Measurements from ENCODE around the gene SEPTIN8.

SEPTIN8 gene

DNA sequence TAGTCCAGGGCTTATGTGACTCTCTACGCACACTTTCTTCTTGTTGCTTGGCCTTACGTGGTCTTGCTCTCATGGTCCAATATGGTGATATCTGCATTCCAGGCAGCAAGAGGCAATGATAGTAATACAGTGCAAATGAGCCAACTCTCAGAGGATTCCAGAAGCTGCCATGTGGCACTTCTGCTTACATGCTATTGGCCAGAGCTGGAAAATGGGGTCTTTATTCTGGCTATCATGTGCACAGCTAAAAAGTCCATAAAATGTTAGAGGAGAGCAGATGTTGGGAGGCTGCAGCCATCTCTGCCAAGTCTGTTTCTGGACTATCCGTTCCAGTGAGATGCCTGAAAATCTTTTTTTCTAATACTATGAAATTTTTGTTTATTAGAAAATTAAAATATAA is 2.9 kb upstream of the SEPTIN8 start:
- Histone ChIP-seq H2BK120ac (ENCODE audit: low read depth, low read length) (no peak overlapping the region), H3K4me3 (ENCODE audit: low read length in 2 of 2) (no peak overlapping the region), H4K91ac (ENCODE audit: low read depth, low read length, poor library complexity) (no peak overlapping the region), H3K4me1 (ENCODE audit: control insufficient read depth in 2 of 2, insufficient read depth in 1 of 2, low read depth in 1 of 2, low read length in 2 of 2) (peaks cover 3 to 12% of the 10 kb centered on the region in 2 donors), H3K4me2 (ENCODE audit: insufficient read depth, low read length, poor library complexity, severe bottlenecking) (no peak overlapping the region), H3K18ac (ENCODE audit: low read length) (no peak overlapping the region), H3K27me3 (ENCODE audit: control insufficient read depth in 3 of 3, insufficient read depth in 3 of 3, low read depth in 1 of 3, low read length in 3 of 3) (peaks cover 0 to 62% (median 21%) of the 10 kb centered on the region in 3 experiments), H3K23ac (ENCODE audit: low read depth, low read length, poor library complexity) (no peak overlapping the region), H2BK5ac (ENCODE audit: low read length) (no peak overlapping the region), H4K8ac (ENCODE audit: low read depth, low read length) (no peak overlapping the region), H2BK15ac (ENCODE audit: low read length) (no peak overlapping the region), H3K4ac (ENCODE audit: low read length) (no peak overlapping the region), H2AK5ac (ENCODE audit: low read depth, low read length) (no peak overlapping the region), H3K36me3 (replicated peaks in 1 of 2; ENCODE audit: control insufficient read depth in 2 of 2, insufficient read depth in 2 of 2, low read length in 2 of 2) (no peaks in the 10 kb centered on the region), H3K9me3 (replicated peaks in 1 of 2; ENCODE audit: control insufficient read depth in 2 of 2, insufficient read depth in 1 of 2, low read depth in 1 of 2, low read length in 2 of 2) (no peaks in the 10 kb centered on the region), H2AFZ (ENCODE audit: low read length) (no peak overlapping the region), H3K27ac (replicated peaks; ENCODE audit: low read length) (no peak overlapping the region), H3K14ac (ENCODE audit: low read length) (no peak overlapping the region), H3K9ac (ENCODE audit: low read depth, low read length, poor library complexity) (no peak overlapping the region), H2BK12ac (ENCODE audit: low read length) (no peak overlapping the region), H3K79me1 (ENCODE audit: low read depth, low read length) (peaks cover 2% of the 10 kb centered on the region)
- no peak for DNase-seq (ENCODE audit: low spot score)
- no CpG with 5 or more reads among the region's 3 CpGs for WGBS, 2 donors (ENCODE audit: extremely low coverage in 2 of 2, insufficient read length in 2 of 2, insufficient replicate concordance in 1 of 2)

DNA sequence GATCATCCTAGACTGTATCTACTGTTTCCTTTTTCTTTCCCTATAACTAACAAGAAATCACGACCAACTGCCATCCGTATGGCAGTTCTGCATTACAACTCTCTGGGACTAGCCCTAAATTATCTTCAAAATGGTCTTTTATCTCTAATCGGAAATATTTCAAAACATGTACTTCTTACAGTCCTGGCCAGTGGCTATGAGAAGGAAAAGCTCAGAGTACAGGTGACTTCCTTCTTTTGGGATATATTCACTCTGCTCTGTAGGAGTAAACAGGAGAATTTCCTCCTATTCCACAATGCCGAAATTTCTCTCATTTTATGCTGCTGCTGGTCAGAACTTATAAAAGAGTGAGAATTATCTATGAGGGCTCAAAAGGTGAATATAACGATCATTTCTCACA is 1.8 kb upstream of the SEPTIN8 start:
- H3K4me2 ChIP-seq (ENCODE audit: insufficient read depth, low read length, poor library complexity, severe bottlenecking): no peak overlapping the region
- no peak overlapping the region for H3K18ac ChIP-seq (ENCODE audit: low read length)
- no peak overlapping the region for H4K91ac ChIP-seq (ENCODE audit: low read depth, low read length, poor library complexity)
- H3K9ac ChIP-seq (ENCODE audit: low read depth, low read length, poor library complexity): no peak overlapping the region
- H3K23ac ChIP-seq (ENCODE audit: low read depth, low read length, poor library complexity): no peak overlapping the region
- H3K27ac ChIP-seq (replicated peaks; ENCODE audit: low read length): no peak overlapping the region
- peaks cover 7% of the 10 kb centered on the region for H3K79me1 ChIP-seq (ENCODE audit: low read depth, low read length)
- H2AK5ac ChIP-seq (ENCODE audit: low read depth, low read length): no peak overlapping the region
- H2BK5ac ChIP-seq (ENCODE audit: low read length): no peak overlapping the region
- WGBS, 2 donors (ENCODE audit: extremely low coverage in 2 of 2, insufficient read length in 2 of 2, insufficient replicate concordance in 1 of 2): no CpG with 5 or more reads among the region's 5 CpGs
- H3K27me3 ChIP-seq (ENCODE audit: control insufficient read depth in 3 of 3, insufficient read depth in 3 of 3, low read depth in 1 of 3, low read length in 3 of 3): peaks cover 0 to 56% (median 21%) of the 10 kb centered on the region in 3 experiments
- H4K8ac ChIP-seq (ENCODE audit: low read depth, low read length): no peak overlapping the region
- H3K4me1 ChIP-seq (ENCODE audit: control insufficient read depth in 2 of 2, insufficient read depth in 1 of 2, low read depth in 1 of 2, low read length in 2 of 2): peaks cover 3 to 16% of the 10 kb centered on the region in 2 donors
- H3K36me3 ChIP-seq (replicated peaks in 1 of 2; ENCODE audit: control insufficient read depth in 2 of 2, insufficient read depth in 2 of 2, low read length in 2 of 2): no peaks in the 10 kb centered on the region
- H3K9me3 ChIP-seq (replicated peaks in 1 of 2; ENCODE audit: control insufficient read depth in 2 of 2, insufficient read depth in 1 of 2, low read depth in 1 of 2, low read length in 2 of 2): no peaks in the 10 kb centered on the region
- no peak for DNase-seq (ENCODE audit: low spot score)
- H2BK120ac ChIP-seq (ENCODE audit: low read depth, low read length): no peak overlapping the region
- H2BK15ac ChIP-seq (ENCODE audit: low read length): no peak overlapping the region
- H3K4me3 ChIP-seq (ENCODE audit: low read length in 2 of 2): no peak overlapping the region
- no peak overlapping the region for H2AFZ ChIP-seq (ENCODE audit: low read length)
- no peak overlapping the region for H2BK12ac ChIP-seq (ENCODE audit: low read length)
- no peak overlapping the region for H3K4ac ChIP-seq (ENCODE audit: low read length)
- no peak overlapping the region for H3K14ac ChIP-seq (ENCODE audit: low read length)

DNA sequence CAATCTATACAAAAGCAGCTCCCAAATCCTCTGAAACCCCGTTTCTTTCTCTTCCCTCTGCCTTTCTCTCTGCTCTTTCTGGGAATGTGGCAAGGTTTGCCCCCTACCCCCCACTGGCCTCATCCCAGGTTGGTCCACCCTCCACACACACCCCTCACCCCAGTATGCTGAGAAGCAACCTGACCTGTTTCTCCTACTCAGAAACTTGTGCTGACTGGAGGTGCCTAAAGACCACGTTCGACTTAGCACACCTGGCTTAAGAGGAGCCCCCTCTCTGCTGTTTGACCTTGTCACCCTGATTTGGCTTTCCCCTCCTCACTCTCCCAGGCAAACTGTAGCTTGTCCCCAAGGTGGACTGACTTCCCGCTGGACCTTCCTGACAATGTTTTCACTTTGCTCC is 1.1 kb upstream of the SEPTIN8 start:
- H4K8ac ChIP-seq (ENCODE audit: low read depth, low read length): no peak overlapping the region
- peaks cover 10% of the 10 kb centered on the region for H3K79me1 ChIP-seq (ENCODE audit: low read depth, low read length)
- H3K36me3 ChIP-seq (replicated peaks in 1 of 2; ENCODE audit: control insufficient read depth in 2 of 2, insufficient read depth in 2 of 2, low read length in 2 of 2): no peaks in the 10 kb centered on the region
- H3K4me2 ChIP-seq (ENCODE audit: insufficient read depth, low read length, poor library complexity, severe bottlenecking): no peak overlapping the region
- H3K27me3 ChIP-seq (ENCODE audit: control insufficient read depth in 3 of 3, insufficient read depth in 3 of 3, low read depth in 1 of 3, low read length in 3 of 3): peaks cover 0 to 52% (median 21%) of the 10 kb centered on the region in 3 experiments
- H2AK5ac ChIP-seq (ENCODE audit: low read depth, low read length): no peak overlapping the region
- H3K23ac ChIP-seq (ENCODE audit: low read depth, low read length, poor library complexity): no peak overlapping the region
- no peak overlapping the region for H3K18ac ChIP-seq (ENCODE audit: low read length)
- H3K14ac ChIP-seq (ENCODE audit: low read length): no peak overlapping the region
- no peaks in the 10 kb centered on the region for H3K9me3 ChIP-seq (replicated peaks in 1 of 2; ENCODE audit: control insufficient read depth in 2 of 2, insufficient read depth in 1 of 2, low read depth in 1 of 2, low read length in 2 of 2)
- no peak overlapping the region for H3K9ac ChIP-seq (ENCODE audit: low read depth, low read length, poor library complexity)
- no peak overlapping the region for H3K4ac ChIP-seq (ENCODE audit: low read length)
- no peak overlapping the region for H3K27ac ChIP-seq (replicated peaks; ENCODE audit: low read length)
- H4K91ac ChIP-seq (ENCODE audit: low read depth, low read length, poor library complexity): no peak overlapping the region
- peak overlapping the region; percentile 99 for H2AFZ ChIP-seq (ENCODE audit: low read length)
- no peak overlapping the region for H2BK12ac ChIP-seq (ENCODE audit: low read length)
- WGBS, 2 donors (ENCODE audit: extremely low coverage in 2 of 2, insufficient read length in 2 of 2, insufficient replicate concordance in 1 of 2): no CpG with 5 or more reads among the region's 4 CpGs
- H2BK120ac ChIP-seq (ENCODE audit: low read depth, low read length): no peak overlapping the region
- no peak overlapping the region for H2BK5ac ChIP-seq (ENCODE audit: low read length)
- peaks cover 3 to 15% of the 10 kb centered on the region in 2 donors for H3K4me1 ChIP-seq (ENCODE audit: control insufficient read depth in 2 of 2, insufficient read depth in 1 of 2, low read depth in 1 of 2, low read length in 2 of 2)
- no peak overlapping the region for H3K4me3 ChIP-seq (ENCODE audit: low read length in 2 of 2)
- DNase-seq (ENCODE audit: low spot score): no peak
- H2BK15ac ChIP-seq (ENCODE audit: low read length): no peak overlapping the region

DNA sequence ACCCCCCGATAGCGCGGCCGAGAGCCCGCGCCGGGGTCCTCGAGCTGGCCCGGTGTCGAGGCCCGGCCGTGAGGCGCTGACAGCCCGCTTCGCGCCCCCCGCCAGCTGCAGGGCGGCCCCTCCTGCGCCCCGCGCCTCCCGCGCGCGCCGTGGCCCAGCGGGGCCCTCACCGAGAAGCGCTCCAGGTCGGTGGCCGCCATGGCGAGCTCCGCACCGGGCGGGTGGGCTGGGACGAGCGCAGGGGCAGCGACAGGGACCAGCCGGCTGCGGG is 166 bp downstream of the SEPTIN8 start:
- H3K4ac ChIP-seq (ENCODE audit: low read length): no peak overlapping the region
- H2BK120ac ChIP-seq (ENCODE audit: low read depth, low read length): no peak overlapping the region
- peak overlapping the region; percentile 50 for H3K9ac ChIP-seq (ENCODE audit: low read depth, low read length, poor library complexity)
- DNase-seq (ENCODE audit: low spot score): no peak
- no peak overlapping the region for H4K91ac ChIP-seq (ENCODE audit: low read depth, low read length, poor library complexity)
- H2BK12ac ChIP-seq (ENCODE audit: low read length): no peak overlapping the region
- H3K23ac ChIP-seq (ENCODE audit: low read depth, low read length, poor library complexity): no peak overlapping the region
- H3K9me3 ChIP-seq (replicated peaks in 1 of 2; ENCODE audit: control insufficient read depth in 2 of 2, insufficient read depth in 1 of 2, low read depth in 1 of 2, low read length in 2 of 2): no peaks in the 10 kb centered on the region
- H2AK5ac ChIP-seq (ENCODE audit: low read depth, low read length): peak overlapping the region; percentile 48
- H3K4me3 ChIP-seq (ENCODE audit: low read length in 2 of 2): peak overlapping the region; percentile 64 to 89
- no peak overlapping the region for H2BK15ac ChIP-seq (ENCODE audit: low read length)
- H4K8ac ChIP-seq (ENCODE audit: low read depth, low read length): no peak overlapping the region
- H3K27ac ChIP-seq (replicated peaks; ENCODE audit: low read length): no peak overlapping the region
- WGBS, 2 donors (ENCODE audit: extremely low coverage in 2 of 2, insufficient read length in 2 of 2, insufficient replicate concordance in 1 of 2): no CpG with 5 or more reads among the region's 40 CpGs
- no peaks in the 10 kb centered on the region for H3K36me3 ChIP-seq (replicated peaks in 1 of 2; ENCODE audit: control insufficient read depth in 2 of 2, insufficient read depth in 2 of 2, low read length in 2 of 2)
- peaks cover 16% of the 10 kb centered on the region for H3K79me1 ChIP-seq (ENCODE audit: low read depth, low read length)
- peaks cover 0 to 43% (median 21%) of the 10 kb centered on the region in 3 experiments for H3K27me3 ChIP-seq (ENCODE audit: control insufficient read depth in 3 of 3, insufficient read depth in 3 of 3, low read depth in 1 of 3, low read length in 3 of 3)
- peaks cover 3 to 20% of the 10 kb centered on the region in 2 donors for H3K4me1 ChIP-seq (ENCODE audit: control insufficient read depth in 2 of 2, insufficient read depth in 1 of 2, low read depth in 1 of 2, low read length in 2 of 2)
- H2BK5ac ChIP-seq (ENCODE audit: low read length): peak overlapping the region; percentile 4
- peak overlapping the region; percentile 86 for H3K4me2 ChIP-seq (ENCODE audit: insufficient read depth, low read length, poor library complexity, severe bottlenecking)
- H2AFZ ChIP-seq (ENCODE audit: low read length): peak overlapping the region; percentile 99
- H3K14ac ChIP-seq (ENCODE audit: low read length): no peak overlapping the region
- H3K18ac ChIP-seq (ENCODE audit: low read length): peak overlapping the region; percentile 81

Data from neuronal stem cell (in vitro differentiated cells).